Measurements from ENCODE around the gene HOXA13. TPM values are rescaled to one million over a fixed set of nuclear protein-coding genes. Genes with fewer than 3 reads are reported as not detected.

The HOXA13 gene
- total RNA-seq, 4 donors from 2014 or later = 0.12 TPM; not detected in 3

DNA sequence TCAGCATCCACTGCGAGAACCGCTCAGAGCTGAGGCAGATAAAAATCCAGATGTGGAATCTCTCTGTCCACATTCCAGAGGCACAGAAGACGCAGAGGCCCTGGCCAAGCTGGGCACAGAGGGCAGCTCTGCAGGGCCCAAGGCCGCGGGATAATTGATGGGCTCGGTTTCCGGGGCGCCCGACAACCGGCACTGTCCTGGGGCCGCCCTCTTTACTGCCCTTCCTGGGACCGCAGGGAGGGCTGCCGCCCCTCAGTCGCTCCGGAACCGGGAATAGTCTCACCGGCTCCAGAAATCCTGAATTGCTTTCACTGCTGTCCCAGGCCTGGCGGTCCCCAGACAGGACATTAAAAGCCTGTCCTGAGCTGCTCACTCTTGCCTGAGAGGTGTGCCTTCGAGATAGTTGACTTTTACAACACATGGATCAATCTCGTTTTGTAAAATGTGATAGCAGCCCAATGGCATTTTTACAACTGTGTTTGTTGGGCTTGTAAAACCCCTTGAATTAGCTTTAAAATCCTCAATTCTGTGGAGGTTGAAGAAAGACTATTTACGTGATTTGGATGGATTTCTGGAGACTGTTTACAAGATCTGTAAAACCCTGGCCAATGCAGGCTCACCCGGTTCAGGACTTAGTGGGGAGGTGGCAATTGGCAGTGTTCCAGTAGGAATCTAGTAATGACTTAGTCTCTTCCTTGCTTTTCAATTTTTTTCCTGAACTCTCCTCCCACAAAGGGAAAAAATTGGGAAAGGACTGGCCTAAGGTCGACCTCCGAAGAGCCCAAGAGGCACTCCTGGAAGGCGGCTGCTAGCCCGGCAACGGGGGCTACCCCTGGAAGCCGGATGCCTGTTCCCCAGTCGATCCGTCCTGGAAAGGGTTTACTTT lies 50.9 kb downstream of the HOXA13 start:
- H3K4me1 ChIP-seq = peaks cover 0 to 48% (median 11%) of the 10 kb centered on the region in 3 donors
- no peak for TF ChIP-seq EP300 (IDR thresholded peaks at IDR 0.05)
- TF ChIP-seq, protein P1, sequence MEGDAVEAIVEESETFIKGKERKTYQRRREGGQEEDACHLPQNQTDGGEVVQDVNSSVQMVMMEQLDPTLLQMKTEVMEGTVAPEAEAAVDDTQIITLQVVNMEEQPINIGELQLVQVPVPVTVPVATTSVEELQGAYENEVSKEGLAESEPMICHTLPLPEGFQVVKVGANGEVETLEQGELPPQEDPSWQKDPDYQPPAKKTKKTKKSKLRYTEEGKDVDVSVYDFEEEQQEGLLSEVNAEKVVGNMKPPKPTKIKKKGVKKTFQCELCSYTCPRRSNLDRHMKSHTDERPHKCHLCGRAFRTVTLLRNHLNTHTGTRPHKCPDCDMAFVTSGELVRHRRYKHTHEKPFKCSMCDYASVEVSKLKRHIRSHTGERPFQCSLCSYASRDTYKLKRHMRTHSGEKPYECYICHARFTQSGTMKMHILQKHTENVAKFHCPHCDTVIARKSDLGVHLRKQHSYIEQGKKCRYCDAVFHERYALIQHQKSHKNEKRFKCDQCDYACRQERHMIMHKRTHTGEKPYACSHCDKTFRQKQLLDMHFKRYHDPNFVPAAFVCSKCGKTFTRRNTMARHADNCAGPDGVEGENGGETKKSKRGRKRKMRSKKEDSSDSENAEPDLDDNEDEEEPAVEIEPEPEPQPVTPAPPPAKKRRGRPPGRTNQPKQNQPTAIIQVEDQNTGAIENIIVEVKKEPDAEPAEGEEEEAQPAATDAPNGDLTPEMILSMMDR (IDR thresholded peaks at IDR 0.05) = no peak
- peak; percentile 22 for TF ChIP-seq POLR2AphosphoS5 (IDR thresholded peaks at IDR 0.05)
- H3K27me3 ChIP-seq = peaks cover 62% of the 10 kb centered on the region
- ATAC-seq = no peak
- peak overlapping the region in 2 of 4 donors; percentile 24 to 99 for H3K27ac ChIP-seq
- no peaks in the 10 kb centered on the region for H3K9me3 ChIP-seq
- peak overlapping the region in 1 of 2 donors; percentile 43 for H3K4me3 ChIP-seq
- WGBS, 2 donors (ENCODE audit: low coverage in 1 of 2) = 66 to 73% methylated on average over 8 to 19 of the region's 30 CpGs
- H3K36me3 ChIP-seq = no peaks in the 10 kb centered on the region

DNA sequence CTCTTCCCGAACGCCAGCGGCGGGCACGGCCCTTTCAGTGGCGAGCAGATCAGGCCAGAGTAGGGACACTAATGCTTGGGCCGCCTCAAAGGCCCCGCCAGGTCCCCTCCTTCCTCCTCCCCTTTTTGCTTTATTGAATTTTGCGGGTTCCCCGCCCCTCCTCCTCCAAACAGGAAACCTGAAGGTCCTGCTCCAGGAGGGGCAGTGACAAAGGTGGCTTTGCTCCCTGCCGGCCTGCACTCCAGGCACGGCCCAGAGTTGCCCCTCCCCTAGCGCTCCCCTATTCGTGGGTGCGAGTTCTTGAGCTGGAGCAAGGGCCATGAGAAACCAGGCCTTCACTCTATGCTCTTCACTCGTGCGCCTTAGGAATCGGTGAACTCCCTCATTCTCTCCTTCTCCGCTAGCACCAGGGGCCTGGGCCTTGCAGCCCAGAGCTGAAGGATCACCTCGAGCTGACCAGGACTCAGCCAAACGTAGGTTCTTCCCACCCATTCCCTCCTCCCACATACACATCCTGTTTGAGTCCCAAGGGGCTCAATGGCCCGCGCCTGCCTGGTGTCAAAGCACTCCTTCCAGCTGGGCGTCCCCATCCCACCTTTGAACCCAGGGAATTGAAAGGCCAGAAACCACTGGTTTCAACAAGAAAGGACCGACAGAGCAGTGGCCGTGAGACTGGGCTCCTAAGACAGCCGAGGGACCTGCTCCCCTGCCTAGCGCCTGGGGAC lies 51.7 kb downstream of the HOXA13 start:
- Histone ChIP-seq H3K27ac (peak overlapping the region in 3 of 4 donors; percentile 32 to 99 (median 36)), H3K36me3 (no peaks in the 10 kb centered on the region), H3K4me1 (peaks cover 0 to 52% (median 11%) of the 10 kb centered on the region in 3 donors), H3K4me3 (peak overlapping the region; percentile 2 to 43), H3K9me3 (no peaks in the 10 kb centered on the region), H3K27me3 (peaks cover 54% of the 10 kb centered on the region)
- no peak for ATAC-seq
- WGBS, 2 donors (ENCODE audit: low coverage in 1 of 2) = 67% methylated on average over 6 of the region's 28 CpGs; no CpG with 5 or more reads in 1 of the 2 donors
- TF ChIP-seq, protein P1 (IDR thresholded peaks at IDR 0.05) = no peak
- TF ChIP-seq EP300 (IDR thresholded peaks at IDR 0.05) (no peak), POLR2AphosphoS5 (IDR thresholded peaks at IDR 0.05) (no peak), POLR2A (IDR thresholded peaks at IDR 0.05) (no peak)

DNA sequence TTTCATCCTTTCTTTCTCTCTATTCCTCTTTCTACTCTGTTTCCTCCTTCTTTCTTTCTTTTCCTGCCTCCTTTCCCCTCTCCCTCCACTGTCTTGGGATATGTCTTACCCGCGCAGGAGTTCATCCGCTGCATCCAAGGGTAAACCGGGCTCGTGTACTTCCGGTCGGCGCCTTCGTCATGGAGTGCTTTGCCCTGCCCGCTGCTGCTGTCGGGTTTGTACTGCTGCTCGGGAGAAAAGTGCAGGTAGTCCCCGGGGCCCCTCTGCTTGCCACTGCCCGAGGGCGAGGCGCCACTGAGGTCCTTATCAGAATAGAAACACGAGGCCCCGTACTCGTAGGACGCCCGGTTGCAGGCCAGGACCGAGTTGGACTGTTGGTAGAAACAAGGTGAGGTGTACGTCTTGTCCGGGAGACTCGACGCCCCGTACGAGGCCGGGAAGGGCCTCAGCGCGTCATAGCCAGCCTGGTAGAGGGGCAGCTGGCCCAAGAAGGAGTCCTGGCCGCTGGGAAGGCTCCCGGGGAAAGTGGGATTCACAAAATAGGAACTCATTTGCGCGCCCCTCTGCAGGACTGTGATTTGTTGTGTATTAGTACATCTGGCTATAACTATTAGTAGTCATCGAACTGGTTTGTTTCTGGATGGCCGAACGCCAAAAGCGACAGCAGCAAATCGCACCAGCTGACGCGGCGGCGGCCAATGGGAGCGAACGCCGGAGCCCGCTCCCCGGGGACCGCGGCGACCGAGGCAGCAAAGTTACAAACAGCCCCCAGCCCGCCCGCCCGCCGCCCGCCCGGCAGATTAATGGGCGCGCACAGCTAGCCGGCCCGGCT lies 52.5 kb downstream of the HOXA13 start, which contains the start of gene HOXA6:
Gene HOXA6 (minus strand): TSS at position 576 of the 832 bp plus-strand sequence. CDS start 25 bp downstream, at position 551.
- no peaks in the 10 kb centered on the region for H3K36me3 ChIP-seq
- ATAC-seq = no peak
- peak within 1 kb of the TSS in 3 of 4 donors; percentile 32 to 99 (median 36) for H3K27ac ChIP-seq
- peaks cover 46% of the 10 kb centered on the region for H3K27me3 ChIP-seq
- TF ChIP-seq EP300 (IDR thresholded peaks at IDR 0.05) (no peak), POLR2AphosphoS5 (IDR thresholded peaks at IDR 0.05) (peak; percentile 46)
- TF ChIP-seq, protein P1 (IDR thresholded peaks at IDR 0.05) = no peak
- H3K9me3 ChIP-seq = no peaks in the 10 kb centered on the region
- H3K4me3 ChIP-seq = peak within 1 kb of the TSS; percentile 2 to 43
- H3K4me1 ChIP-seq = peaks cover 0 to 47% (median 11%) of the 10 kb centered on the region in 3 donors
- WGBS, 2 donors (ENCODE audit: low coverage in 1 of 2) = 33 to 77% methylated on average over 1 to 13 of the region's 63 CpGs

DNA sequence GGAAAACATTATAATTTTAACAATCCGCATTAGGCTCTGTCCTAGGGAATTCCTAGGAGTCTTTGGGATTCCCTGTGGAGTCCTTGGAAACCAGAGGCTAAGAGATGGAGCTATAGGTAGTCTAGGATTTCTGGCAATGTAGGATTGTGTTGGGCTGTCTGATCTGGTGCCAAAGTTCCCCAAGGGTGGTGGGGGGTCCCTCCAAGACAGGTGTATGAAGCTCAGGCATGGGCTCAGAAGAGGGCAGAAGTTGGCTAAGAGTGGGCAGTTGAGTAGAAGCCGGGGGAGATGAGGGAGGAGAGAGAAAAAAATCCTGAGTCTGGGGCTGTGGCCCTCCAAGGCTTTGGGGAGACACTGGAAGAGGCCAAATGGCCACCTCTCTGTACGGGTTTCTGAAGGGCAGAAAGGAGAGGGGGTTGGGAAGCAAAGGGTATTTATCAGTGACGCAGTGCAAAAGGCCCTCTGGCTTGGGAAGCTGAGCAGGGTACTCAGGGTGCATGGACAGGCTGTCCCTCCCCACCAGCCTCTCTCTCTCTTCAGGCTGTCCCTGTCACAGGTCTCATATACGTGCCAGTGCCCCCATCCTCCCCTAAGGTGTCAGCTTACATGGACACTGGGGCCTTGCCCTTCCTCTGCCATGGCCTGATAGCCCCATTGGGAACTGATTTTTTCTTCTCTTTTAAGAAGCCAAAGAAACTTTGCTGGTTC lies 53.2 kb downstream of the HOXA13 start:
- H3K9me3 ChIP-seq = no peaks in the 10 kb centered on the region
- H3K27me3 ChIP-seq = peaks cover 39% of the 10 kb centered on the region
- 83 to 92% methylated on average over 4 to 5 of the region's 5 CpGs for WGBS, 2 donors (ENCODE audit: low coverage in 1 of 2)
- peak overlapping the region in 1 of 4 donors; percentile 99 for H3K27ac ChIP-seq
- ATAC-seq = no peak
- TF ChIP-seq POLR2AphosphoS5 (IDR thresholded peaks at IDR 0.05) (no peak), POLR2A (IDR thresholded peaks at IDR 0.05) (no peak), EP300 (IDR thresholded peaks at IDR 0.05) (no peak)
- TF ChIP-seq, protein P1 (IDR thresholded peaks at IDR 0.05) = no peak
- H3K36me3 ChIP-seq = no peaks in the 10 kb centered on the region
- H3K4me3 ChIP-seq = no peak overlapping the region
- peaks cover 0 to 40% (median 11%) of the 10 kb centered on the region in 3 donors for H3K4me1 ChIP-seq
